K562 (cell line): ENCODE measurements around the gene SLC25A11. TPM values are rescaled to one million over a fixed set of nuclear protein-coding genes. Genes with fewer than 3 reads are reported as not detected.
A peak's percentile ranks its signal among the peaks of the same experiment; 100 is the strongest.

ENCODE experiments used
- CAMTA2 ChIP-seq: fragments of 250-450 bp; sonication (Bioruptor Pico); conservative IDR thresholded peaks from 2 replicates; pipeline ENCODE4 v1.5.1; 2022
- CBX8 ChIP-seq: fragments of 200-600 bp; sonication (generic); IDR thresholded peaks from 2 replicates; pipeline ENCODE4 v1.6.1; 2012; ENCODE audit warnings: borderline replicate concordance, mixed run types, low read depth, mild to moderate bottlenecking, moderate library complexity, mixed read lengths, low read length, control low read depth, inconsistent platforms; ENCODE audit not compliant: poor library complexity, severe bottlenecking; ENCODE audit errors: extremely low read depth
- GABPB1 ChIP-seq: sonication (generic); formaldehyde crosslinking; IDR thresholded peaks from 2 replicates; pipeline ENCODE4 v1.8.0; 2022; ENCODE audit warnings: mild to moderate bottlenecking, missing genetic modification reagents
- SETDB1 ChIP-seq: IDR thresholded peaks from one replicate; pipeline ENCODE4 v1.6.1; 2012; ENCODE audit warnings: low read length, control low read depth, inconsistent platforms
- SIN3A ChIP-seq, 2 experiments: fragments of 150-350 bp in 1 of 2; IDR thresholded peaks; 2 replicates each; pipeline ENCODE4 v1.6.1; 2011 to 2016; ENCODE audit warnings: borderline replicate concordance in 2 of 2, low read depth in 2 of 2, low read length in 2 of 2, mild to moderate bottlenecking in 2 of 2, moderate library complexity in 2 of 2; ENCODE audit not compliant: control insufficient read depth in 1 of 2
- SREBF1 ChIP-seq: fragments of 150-350 bp; IDR thresholded peaks from 2 replicates; pipeline ENCODE4 v1.6.1; 2014; ENCODE audit warnings: antibody characterized with exemption, low read depth, low read length, borderline replicate concordance
- ZBTB17 ChIP-seq: fragments of 450-650 bp; formaldehyde crosslinking; IDR thresholded peaks from 2 replicates; pipeline ENCODE4 v1.4.0; 2020; ENCODE audit warnings: mild to moderate bottlenecking
- ZBTB7A ChIP-seq: IDR thresholded peaks from 2 replicates; pipeline ENCODE4 v1.6.1; 2011; ENCODE audit warnings: low read depth, mild to moderate bottlenecking, low read length, moderate library complexity, borderline replicate concordance; ENCODE audit not compliant: control insufficient read depth
- ZFP30 ChIP-seq: fragments of 250-450 bp; sonication (Bioruptor Pico); IDR thresholded peaks from 2 replicates; pipeline ENCODE4 v1.8.0; 2022; ENCODE audit warnings: moderate library complexity, mild to moderate bottlenecking, inconsistent platforms, borderline replicate concordance
- ZNF165 ChIP-seq: fragments of 250-450 bp; sonication (Bioruptor Pico); IDR thresholded peaks from 2 replicates; pipeline ENCODE4 v1.4.0; 2020; ENCODE audit warnings: borderline replicate concordance
- ZNF316 ChIP-seq: fragments of 450-650 bp; IDR thresholded peaks from 2 replicates; pipeline ENCODE4 v1.6.1; 2016
- ZNF57 ChIP-seq: fragments of 450-650 bp; formaldehyde crosslinking; IDR thresholded peaks from 2 replicates; pipeline ENCODE4 v1.4.0; 2020; ENCODE audit warnings: mild to moderate bottlenecking, moderate library complexity
- ZNF589 ChIP-seq: fragments of 200-800 bp; sonication (Bioruptor generic); IDR thresholded peaks from 2 replicates; pipeline ENCODE4 v1.6.1; 2016; ENCODE audit warnings: low read depth, missing genetic modification characterization, missing compliant biosample characterization
- ZNF766 ChIP-seq: fragments of 200-800 bp; sonication (Bioruptor generic); conservative IDR thresholded peaks from 2 replicates; pipeline ENCODE4 v1.6.1; 2016; ENCODE audit warnings: missing genetic modification characterization, missing compliant biosample characterization
- ZNF830 ChIP-seq: fragments of 250-450 bp; sonication (Bioruptor Pico); IDR thresholded peaks from 2 replicates; pipeline ENCODE4 v1.5.0; 2021; ENCODE audit warnings: mild to moderate bottlenecking
- polyA plus RNA-seq, 8 experiments: library from polyadenylated mRNA; depleted of rRNA in 4 of 8; stranded (reverse) in 5 of 8; unstranded in 3 of 8; fragments of >200 nt; fragmentation: Nextera tagmentation in 2 of 8; fragmentation: Illumina TruSeq in 1 of 8; extraction: Ambion mirVana in 2 of 8; extraction: Trizol in 1 of 8; gene quantifications; 2 replicates each; pipeline versions ENCODE4 v1.2.1 to v1.2.3, GENCODE V29; 2011 to 2014; ENCODE audit warnings: inconsistent platforms in 1 of 8, missing spikeins in 1 of 8
- total RNA-seq, 7 experiments: library from RNA; depleted of rRNA in 6 of 7; stranded (reverse); fragments of >200 nt in 6 of 7; fragmentation: Illumina TruSeq in 2 of 7; extraction: Trizol in 2 of 7; gene quantifications; 2 replicates each; pipeline versions ENCODE4 v1.2.1 to v1.2.3, GENCODE V29; 2011 to 2021; ENCODE audit warnings: low replicate concordance in 1 of 7
- TF ChIP-seq, protein P1 (sequence below): fragments of 250-450 bp; sonication (Bioruptor Pico); IDR thresholded peaks from 2 replicates; pipeline ENCODE4 v1.4.0; 2020
- TF ChIP-seq, protein P2 (sequence below): fragments of 250-450 bp; sonication (Bioruptor Pico); IDR thresholded peaks from 2 replicates; pipeline ENCODE4 v1.8.0; 2022; ENCODE audit warnings: inconsistent platforms
- TF ChIP-seq, protein P3 (sequence below): fragments of 250-450 bp; sonication (Bioruptor Pico); IDR thresholded peaks from 2 replicates; pipeline ENCODE4 v1.5.0; 2021
- TF ChIP-seq, protein P4 (sequence below), 2 experiments: fragments of 450-650 bp; conservative IDR thresholded peaks; 2 replicates each; pipeline ENCODE4 v1.6.1; 2017; ENCODE audit warnings: mild to moderate bottlenecking in 2 of 2, moderate library complexity in 2 of 2
- TF ChIP-seq, protein P5 (sequence below): fragments of 450-650 bp; IDR thresholded peaks from 2 replicates; pipeline ENCODE4 v1.6.1; 2017; ENCODE audit warnings: mild to moderate bottlenecking, moderate library complexity

The SLC25A11 gene
- total and polyA plus RNA-seq, 9 of the 15 experiments (the other 6 are each of a cell fraction or from before 2014, with no cell fraction given), result 3.1 to 56.7 (median 32.9) TPM

DNA sequence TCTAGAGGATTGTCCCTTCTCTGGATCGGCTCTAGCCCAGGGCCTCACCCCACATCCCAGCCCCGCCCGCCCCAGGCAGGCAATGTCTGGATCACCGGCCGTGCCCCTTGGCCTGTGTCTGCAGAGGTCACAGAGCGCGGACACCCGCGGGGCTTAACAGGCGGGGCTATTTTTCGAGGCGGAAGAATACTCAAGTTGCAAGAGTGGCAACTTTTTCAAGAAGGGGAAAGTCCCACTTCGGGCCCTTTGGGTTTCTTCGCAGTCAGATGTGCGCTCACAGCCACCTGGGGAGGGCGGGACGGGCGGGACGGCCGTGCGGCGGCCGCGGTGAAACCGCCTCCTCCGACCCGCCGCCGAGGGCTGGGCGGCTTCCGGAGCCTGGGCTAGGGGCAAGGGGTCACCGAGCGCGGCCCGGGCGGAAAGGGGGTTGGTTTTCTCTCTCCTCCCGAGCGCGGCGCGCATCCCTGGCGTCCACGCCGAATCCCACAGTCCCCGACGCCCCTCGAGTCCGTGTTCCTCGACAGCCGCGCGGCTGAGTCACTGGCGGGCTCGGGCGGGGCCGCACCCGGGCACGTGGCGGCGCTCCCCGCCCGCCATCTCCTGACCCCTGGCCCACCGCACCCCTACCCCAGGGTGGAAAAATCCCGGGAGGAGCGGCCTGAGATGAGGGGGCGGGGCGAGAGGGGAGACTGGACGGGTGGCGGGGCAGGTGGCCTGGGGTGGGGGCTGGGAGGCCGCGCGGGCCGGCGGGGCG is 9.7 kb upstream of the SLC25A11 start (continued):
- TF ChIP-seq, protein P1, sequence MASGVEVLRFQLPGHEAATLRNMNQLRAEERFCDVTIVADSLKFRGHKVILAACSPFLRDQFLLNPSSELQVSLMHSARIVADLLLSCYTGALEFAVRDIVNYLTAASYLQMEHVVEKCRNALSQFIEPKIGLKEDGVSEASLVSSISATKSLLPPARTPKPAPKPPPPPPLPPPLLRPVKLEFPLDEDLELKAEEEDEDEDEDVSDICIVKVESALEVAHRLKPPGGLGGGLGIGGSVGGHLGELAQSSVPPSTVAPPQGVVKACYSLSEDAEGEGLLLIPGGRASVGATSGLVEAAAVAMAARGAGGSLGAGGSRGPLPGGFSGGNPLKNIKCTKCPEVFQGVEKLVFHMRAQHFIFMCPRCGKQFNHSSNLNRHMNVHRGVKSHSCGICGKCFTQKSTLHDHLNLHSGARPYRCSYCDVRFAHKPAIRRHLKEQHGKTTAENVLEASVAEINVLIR, result no peak
- TF ChIP-seq CBX8, result no peak
- TF ChIP-seq, protein P2, sequence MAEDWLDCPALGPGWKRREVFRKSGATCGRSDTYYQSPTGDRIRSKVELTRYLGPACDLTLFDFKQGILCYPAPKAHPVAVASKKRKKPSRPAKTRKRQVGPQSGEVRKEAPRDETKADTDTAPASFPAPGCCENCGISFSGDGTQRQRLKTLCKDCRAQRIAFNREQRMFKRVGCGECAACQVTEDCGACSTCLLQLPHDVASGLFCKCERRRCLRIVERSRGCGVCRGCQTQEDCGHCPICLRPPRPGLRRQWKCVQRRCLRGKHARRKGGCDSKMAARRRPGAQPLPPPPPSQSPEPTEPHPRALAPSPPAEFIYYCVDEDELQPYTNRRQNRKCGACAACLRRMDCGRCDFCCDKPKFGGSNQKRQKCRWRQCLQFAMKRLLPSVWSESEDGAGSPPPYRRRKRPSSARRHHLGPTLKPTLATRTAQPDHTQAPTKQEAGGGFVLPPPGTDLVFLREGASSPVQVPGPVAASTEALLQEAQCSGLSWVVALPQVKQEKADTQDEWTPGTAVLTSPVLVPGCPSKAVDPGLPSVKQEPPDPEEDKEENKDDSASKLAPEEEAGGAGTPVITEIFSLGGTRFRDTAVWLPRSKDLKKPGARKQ (CRISPR knock-in tag), result no peak
- TF ChIP-seq ZNF316, result no peak
- no peak; the same call in 1 of the 2 replicates for TF ChIP-seq GABPB1
- no peak for TF ChIP-seq CAMTA2 (CRISPR knock-in tag)
- TF ChIP-seq, protein P3, sequence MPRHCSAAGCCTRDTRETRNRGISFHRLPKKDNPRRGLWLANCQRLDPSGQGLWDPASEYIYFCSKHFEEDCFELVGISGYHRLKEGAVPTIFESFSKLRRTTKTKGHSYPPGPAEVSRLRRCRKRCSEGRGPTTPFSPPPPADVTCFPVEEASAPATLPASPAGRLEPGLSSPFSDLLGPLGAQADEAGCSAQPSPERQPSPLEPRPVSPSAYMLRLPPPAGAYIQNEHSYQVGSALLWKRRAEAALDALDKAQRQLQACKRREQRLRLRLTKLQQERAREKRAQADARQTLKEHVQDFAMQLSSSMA (CRISPR knock-in tag), result no peak
- TF ChIP-seq SETDB1, result no peak
- peak; percentile 70; the same call in 1 of the 2 replicates for TF ChIP-seq ZNF589 (CRISPR knock-in tag)
- TF ChIP-seq, protein P4, sequence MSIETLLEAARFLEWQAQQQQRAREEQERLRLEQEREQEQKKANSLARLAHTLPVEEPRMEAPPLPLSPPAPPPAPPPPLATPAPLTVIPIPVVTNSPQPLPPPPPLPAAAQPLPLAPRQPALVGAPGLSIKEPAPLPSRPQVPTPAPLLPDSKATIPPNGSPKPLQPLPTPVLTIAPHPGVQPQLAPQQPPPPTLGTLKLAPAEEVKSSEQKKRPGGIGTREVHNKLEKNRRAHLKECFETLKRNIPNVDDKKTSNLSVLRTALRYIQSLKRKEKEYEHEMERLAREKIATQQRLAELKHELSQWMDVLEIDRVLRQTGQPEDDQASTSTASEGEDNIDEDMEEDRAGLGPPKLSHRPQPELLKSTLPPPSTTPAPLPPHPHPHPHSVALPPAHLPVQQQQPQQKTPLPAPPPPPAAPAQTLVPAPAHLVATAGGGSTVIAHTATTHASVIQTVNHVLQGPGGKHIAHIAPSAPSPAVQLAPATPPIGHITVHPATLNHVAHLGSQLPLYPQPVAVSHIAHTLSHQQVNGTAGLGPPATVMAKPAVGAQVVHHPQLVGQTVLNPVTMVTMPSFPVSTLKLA (conservative IDR thresholded peaks at IDR 0.05), result peak; percentile 72 to 85; a peak in 3 of 4 replicates
- TF ChIP-seq ZNF57, result no peak
- peak; percentile 76; the same call in 1 of the 2 replicates for TF ChIP-seq ZBTB7A
- TF ChIP-seq ZBTB17, result no peak
- no peak for TF ChIP-seq ZFP30
- TF ChIP-seq ZNF165 (CRISPR knock-in tag), result no peak
- TF ChIP-seq SREBF1, result no peak
- TF ChIP-seq, protein P5, sequence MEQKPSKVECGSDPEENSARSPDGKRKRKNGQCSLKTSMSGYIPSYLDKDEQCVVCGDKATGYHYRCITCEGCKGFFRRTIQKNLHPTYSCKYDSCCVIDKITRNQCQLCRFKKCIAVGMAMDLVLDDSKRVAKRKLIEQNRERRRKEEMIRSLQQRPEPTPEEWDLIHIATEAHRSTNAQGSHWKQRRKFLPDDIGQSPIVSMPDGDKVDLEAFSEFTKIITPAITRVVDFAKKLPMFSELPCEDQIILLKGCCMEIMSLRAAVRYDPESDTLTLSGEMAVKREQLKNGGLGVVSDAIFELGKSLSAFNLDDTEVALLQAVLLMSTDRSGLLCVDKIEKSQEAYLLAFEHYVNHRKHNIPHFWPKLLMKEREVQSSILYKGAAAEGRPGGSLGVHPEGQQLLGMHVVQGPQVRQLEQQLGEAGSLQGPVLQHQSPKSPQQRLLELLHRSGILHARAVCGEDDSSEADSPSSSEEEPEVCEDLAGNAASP, result no peak
- TF ChIP-seq SIN3A (IDR thresholded peaks at IDR 0.05; ENCODE audit: borderline replicate concordance in 2 of 2, control insufficient read depth in 1 of 2, low read depth in 2 of 2, low read length in 2 of 2), result peak in 1 of 2 experiments; percentile 5; a peak in 1 of 4 replicates
- peak; percentile 43; the same call in 1 of the 2 replicates for TF ChIP-seq ZNF766
- TF ChIP-seq ZNF830 (CRISPR knock-in tag), result no peak
